Loucy (cell line): ENCODE results near the gene DENND4A.

ENCODE experiments used
- H2AFZ ChIP-seq: fragments of 200-600 bp; sonication (generic); 2 replicates; pipeline ENCODE4 v1.6.0; 2016; ENCODE audit warnings: antibody characterized with exemption, mild to moderate bottlenecking, low read length, moderate library complexity
- H3F3A ChIP-seq: fragments of 200-600 bp; 2 replicates; pipeline ENCODE4 v1.6.0; 2016; ENCODE audit warnings: antibody characterized with exemption, low read depth, mild to moderate bottlenecking
- H3K27me3 ChIP-seq: fragments of 200-600 bp; sonication (generic); 2 replicates; pipeline ENCODE4 v1.6.1; 2014; ENCODE audit warnings: low read length, mild to moderate bottlenecking; ENCODE audit not compliant: insufficient read depth, poor library complexity, severe bottlenecking
- H3K36me3 ChIP-seq: fragments of 200-600 bp; sonication (generic); 2 replicates; pipeline ENCODE4 v1.6.1; 2016; ENCODE audit warnings: low read length; ENCODE audit not compliant: insufficient read depth
- H3K4me1 ChIP-seq: fragments of 200-600 bp; sonication (generic); 2 replicates; pipeline ENCODE4 v1.5.1; 2014; ENCODE audit warnings: low read length, mild to moderate bottlenecking; ENCODE audit not compliant: insufficient read depth, poor library complexity, severe bottlenecking
- H3K4me2 ChIP-seq: fragments of 200-600 bp; sonication (generic); 2 replicates; pipeline ENCODE4 v1.6.0; 2014; ENCODE audit warnings: antibody characterized with exemption, low read length, low read depth, mild to moderate bottlenecking; ENCODE audit not compliant: poor library complexity, severe bottlenecking
- H3K4me3 ChIP-seq: fragments of 200-600 bp; sonication (generic); 2 replicates; pipeline ENCODE4 v1.5.1; 2014; ENCODE audit warnings: low read length, mild to moderate bottlenecking, mixed read lengths; ENCODE audit not compliant: poor library complexity, severe bottlenecking
- H3K79me2 ChIP-seq: fragments of 200-600 bp; sonication (generic); 2 replicates; pipeline ENCODE4 v1.6.1; 2014; ENCODE audit warnings: low read length; ENCODE audit not compliant: insufficient read depth
- H3K9ac ChIP-seq: fragments of 200-600 bp; sonication (generic); 2 replicates; pipeline ENCODE4 v1.6.0; 2014; ENCODE audit warnings: mild to moderate bottlenecking, low read depth, low read length, moderate library complexity; ENCODE audit not compliant: poor library complexity, severe bottlenecking
- H3K9me2 ChIP-seq: fragments of 200-600 bp; sonication (generic); replicated peaks from 2 replicates; pipeline ENCODE4 v1.6.1; 2016; ENCODE audit warnings: low read depth, low read length, mixed read lengths
- H3K9me3 ChIP-seq: fragments of 200-600 bp; sonication (generic); 2 replicates; pipeline ENCODE4 v1.6.1; 2014; ENCODE audit warnings: mild to moderate bottlenecking, antibody characterized with exemption, low read length, low read depth; ENCODE audit not compliant: insufficient read depth
- H4K20me1 ChIP-seq: fragments of 200-600 bp; sonication (generic); 2 replicates; pipeline ENCODE4 v1.6.0; 2014; ENCODE audit warnings: antibody characterized with exemption, low read length, mild to moderate bottlenecking; ENCODE audit not compliant: insufficient read depth, poor library complexity, severe bottlenecking
- CTCF ChIP-seq: fragments of 200-600 bp; sonication (generic); conservative IDR thresholded peaks from 2 replicates; pipeline ENCODE4 v1.5.1; 2014; ENCODE audit warnings: mild to moderate bottlenecking, antibody characterized with exemption, low read length
- EZH2phosphoT487 ChIP-seq: fragments of 200-600 bp; IDR thresholded peaks from 2 replicates; pipeline ENCODE4 v1.6.1; 2018; ENCODE audit warnings: antibody characterized with exemption, mild to moderate bottlenecking, moderate library complexity, borderline replicate concordance

DENND4A gene

GRCh38 chr15:65634356-65634755 lies 157.7 kb downstream of the DENND4A start:
- Histone ChIP-seq H3K9ac (no peak overlapping the region), H3K4me2 (no peak overlapping the region), H3K4me3 (no peak overlapping the region), H3K9me3 (no peaks in the 10 kb centered on the region), H2AFZ (no peak overlapping the region), H4K20me1 (no peaks in the 10 kb centered on the region), H3K36me3 (no peaks in the 10 kb centered on the region), H3K79me2 (no peaks in the 10 kb centered on the region), H3K4me1 (no peaks in the 10 kb centered on the region), H3K9me2 (no peaks in the 10 kb centered on the region), H3F3A (no peaks in the 10 kb centered on the region), H3K27me3 (no peaks in the 10 kb centered on the region)
- TF ChIP-seq CTCF = no peak
- TF ChIP-seq EZH2phosphoT487 = no peak

GRCh38 chr15:65633752-65634151 lies 158.3 kb downstream of the DENND4A start:
- no peaks in the 10 kb centered on the region for H3K9me2 ChIP-seq
- no peak overlapping the region for H3K4me2 ChIP-seq
- TF ChIP-seq EZH2phosphoT487 (no peak), CTCF (no peak)
- no peak overlapping the region for H3K4me3 ChIP-seq
- no peaks in the 10 kb centered on the region for H3K79me2 ChIP-seq
- no peaks in the 10 kb centered on the region for H4K20me1 ChIP-seq
- H3K4me1 ChIP-seq = no peaks in the 10 kb centered on the region
- no peaks in the 10 kb centered on the region for H3F3A ChIP-seq
- no peak overlapping the region for H2AFZ ChIP-seq
- H3K36me3 ChIP-seq = no peaks in the 10 kb centered on the region
- no peaks in the 10 kb centered on the region for H3K27me3 ChIP-seq
- no peaks in the 10 kb centered on the region for H3K9me3 ChIP-seq
- no peak overlapping the region for H3K9ac ChIP-seq

GRCh38 chr15:65632780-65633375 lies 159.2 kb downstream of the DENND4A start:
- H3K4me1 ChIP-seq = no peaks in the 10 kb centered on the region
- no peaks in the 10 kb centered on the region for H4K20me1 ChIP-seq
- H3K4me2 ChIP-seq = no peak overlapping the region

More at GRCh38 chr15:65632780-65633375, 159.2 kb downstream of the DENND4A start:
- Histone ChIP-seq H3K9ac (no peak overlapping the region), H3K36me3 (no peaks in the 10 kb centered on the region), H3K27me3 (no peaks in the 10 kb centered on the region), H3K79me2 (no peaks in the 10 kb centered on the region), H3F3A (no peaks in the 10 kb centered on the region), H3K9me3 (no peaks in the 10 kb centered on the region), H3K4me3 (no peak overlapping the region), H2AFZ (no peak overlapping the region), H3K9me2 (no peaks in the 10 kb centered on the region)
- TF ChIP-seq EZH2phosphoT487 (no peak), CTCF (no peak)
